HEK293 (cell line): ENCODE data around the gene UGT1A9.
"Not testable (repeated sequence)": the region's sequence is repeated elsewhere in the genome, so short reads cannot be mapped to it uniquely, and the experiment has no call there.

Source experiments
- PATZ1 ChIP-seq: fragments of 450-650 bp; formaldehyde crosslinking; IDR thresholded peaks from 2 replicates; pipeline ENCODE4 v1.5.1; 2016; ENCODE audit warnings: missing biosample characterization, missing genetic modification characterization
- ZBTB17 ChIP-seq: fragments of 450-650 bp; formaldehyde crosslinking; IDR thresholded peaks from 2 replicates; pipeline ENCODE4 v1.5.1; 2016; ENCODE audit warnings: missing biosample characterization, missing genetic modification characterization
- ZNF146 ChIP-seq: fragments of 450-650 bp; formaldehyde crosslinking; IDR thresholded peaks from 2 replicates; pipeline ENCODE4 v1.5.1; 2016; ENCODE audit warnings: missing biosample characterization, missing genetic modification characterization
- ZNF239 ChIP-seq: fragments of 450-650 bp; formaldehyde crosslinking; IDR thresholded peaks from 2 replicates; pipeline ENCODE4 v1.5.1; 2016; ENCODE audit warnings: missing biosample characterization, missing genetic modification characterization
- ZNF398 ChIP-seq: fragments of 450-650 bp; formaldehyde crosslinking; IDR thresholded peaks from 2 replicates; pipeline ENCODE4 v1.5.1; 2017; ENCODE audit warnings: missing biosample characterization, missing genetic modification characterization
- ZNF433 ChIP-seq: fragments of 450-650 bp; formaldehyde crosslinking; IDR thresholded peaks from 2 replicates; pipeline ENCODE4 v1.5.1; 2016; ENCODE audit warnings: missing biosample characterization, missing genetic modification characterization, low read depth
- ZNF776 ChIP-seq: fragments of 450-650 bp; formaldehyde crosslinking; IDR thresholded peaks from 2 replicates; pipeline ENCODE4 v1.5.0; 2017; ENCODE audit warnings: missing biosample characterization, missing genetic modification characterization, borderline replicate concordance
- TF ChIP-seq, protein P1 (sequence below): fragments of 450-650 bp; formaldehyde crosslinking; IDR thresholded peaks from 2 replicates; pipeline ENCODE4 v1.5.1; 2016; ENCODE audit warnings: missing biosample characterization, missing genetic modification characterization

DNA sequence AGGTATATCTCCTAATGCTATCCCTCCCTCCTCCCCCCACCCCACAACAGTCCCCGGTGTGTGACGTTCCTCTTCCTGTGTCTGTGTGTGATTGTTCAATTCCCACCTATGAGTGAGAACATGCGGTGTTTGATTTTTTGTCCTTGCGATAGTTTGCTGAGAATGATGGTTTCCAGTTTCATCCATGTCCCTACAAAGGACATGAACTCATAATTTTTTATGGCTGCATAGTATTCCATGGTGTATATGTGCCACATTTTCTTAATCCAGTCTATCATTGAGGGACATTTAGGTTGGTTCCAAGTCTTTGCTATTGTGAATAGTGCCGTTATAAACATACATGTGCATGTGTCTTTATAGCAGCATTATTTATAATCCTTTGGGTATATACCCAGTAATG, 29.1 kb downstream of the UGT1A9 start:
- not testable (repeated sequence) for TF ChIP-seq ZNF239 (tag by site-specific recombination); ZBTB17 (tag by site-specific recombination); ZNF776; ZNF398 (tag by site-specific recombination); ZNF146 (tag by site-specific recombination); PATZ1 (tag by site-specific recombination); ZNF433 (tag by site-specific recombination)
- TF ChIP-seq, protein P1, sequence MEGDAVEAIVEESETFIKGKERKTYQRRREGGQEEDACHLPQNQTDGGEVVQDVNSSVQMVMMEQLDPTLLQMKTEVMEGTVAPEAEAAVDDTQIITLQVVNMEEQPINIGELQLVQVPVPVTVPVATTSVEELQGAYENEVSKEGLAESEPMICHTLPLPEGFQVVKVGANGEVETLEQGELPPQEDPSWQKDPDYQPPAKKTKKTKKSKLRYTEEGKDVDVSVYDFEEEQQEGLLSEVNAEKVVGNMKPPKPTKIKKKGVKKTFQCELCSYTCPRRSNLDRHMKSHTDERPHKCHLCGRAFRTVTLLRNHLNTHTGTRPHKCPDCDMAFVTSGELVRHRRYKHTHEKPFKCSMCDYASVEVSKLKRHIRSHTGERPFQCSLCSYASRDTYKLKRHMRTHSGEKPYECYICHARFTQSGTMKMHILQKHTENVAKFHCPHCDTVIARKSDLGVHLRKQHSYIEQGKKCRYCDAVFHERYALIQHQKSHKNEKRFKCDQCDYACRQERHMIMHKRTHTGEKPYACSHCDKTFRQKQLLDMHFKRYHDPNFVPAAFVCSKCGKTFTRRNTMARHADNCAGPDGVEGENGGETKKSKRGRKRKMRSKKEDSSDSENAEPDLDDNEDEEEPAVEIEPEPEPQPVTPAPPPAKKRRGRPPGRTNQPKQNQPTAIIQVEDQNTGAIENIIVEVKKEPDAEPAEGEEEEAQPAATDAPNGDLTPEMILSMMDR: not testable (repeated sequence)
